DOHH2 (cell line): ENCODE data around the gene CALN1.
"Not testable (repeated sequence)": the region's sequence is repeated elsewhere in the genome, so short reads cannot be mapped to it uniquely, and the experiment has no call there.

Experiments used
- EZH2phosphoT487 ChIP-seq: fragments of 200-600 bp; sonication (generic); IDR thresholded peaks from 2 replicates; pipeline ENCODE4 v1.6.1; 2017; ENCODE audit warnings: borderline replicate concordance, mild to moderate bottlenecking, antibody characterized with exemption, low read length, moderate library complexity, mixed read lengths
- TF ChIP-seq, protein P1 (sequence below): fragments of 200-600 bp; sonication (generic); IDR thresholded peaks from one replicate; pipeline ENCODE4 v1.5.1; 2014; ENCODE audit warnings: antibody characterized with exemption, mild to moderate bottlenecking, low read depth, low read length; ENCODE audit not compliant: poor library complexity, severe bottlenecking

DNA sequence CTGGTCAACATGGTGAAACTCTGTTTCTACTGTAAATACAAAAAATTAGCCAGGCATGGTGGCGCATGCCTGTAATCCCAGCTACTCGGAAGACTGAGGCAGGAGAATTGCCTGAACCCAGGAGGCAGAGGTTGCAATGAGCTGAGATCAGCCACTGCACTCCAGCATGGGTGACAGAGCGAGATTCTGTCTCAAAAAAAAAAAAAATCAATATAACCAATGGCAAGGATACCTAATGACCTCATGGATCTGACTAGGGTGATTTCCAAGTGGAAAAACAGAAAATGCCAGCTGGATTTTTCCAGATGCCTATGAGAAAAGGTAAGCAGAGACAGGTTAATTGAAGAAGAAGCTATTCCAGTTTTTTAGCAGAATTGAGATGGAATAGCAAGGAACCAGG lies 68.8 kb downstream of the CALN1 start:
- TF ChIP-seq, protein P1, sequence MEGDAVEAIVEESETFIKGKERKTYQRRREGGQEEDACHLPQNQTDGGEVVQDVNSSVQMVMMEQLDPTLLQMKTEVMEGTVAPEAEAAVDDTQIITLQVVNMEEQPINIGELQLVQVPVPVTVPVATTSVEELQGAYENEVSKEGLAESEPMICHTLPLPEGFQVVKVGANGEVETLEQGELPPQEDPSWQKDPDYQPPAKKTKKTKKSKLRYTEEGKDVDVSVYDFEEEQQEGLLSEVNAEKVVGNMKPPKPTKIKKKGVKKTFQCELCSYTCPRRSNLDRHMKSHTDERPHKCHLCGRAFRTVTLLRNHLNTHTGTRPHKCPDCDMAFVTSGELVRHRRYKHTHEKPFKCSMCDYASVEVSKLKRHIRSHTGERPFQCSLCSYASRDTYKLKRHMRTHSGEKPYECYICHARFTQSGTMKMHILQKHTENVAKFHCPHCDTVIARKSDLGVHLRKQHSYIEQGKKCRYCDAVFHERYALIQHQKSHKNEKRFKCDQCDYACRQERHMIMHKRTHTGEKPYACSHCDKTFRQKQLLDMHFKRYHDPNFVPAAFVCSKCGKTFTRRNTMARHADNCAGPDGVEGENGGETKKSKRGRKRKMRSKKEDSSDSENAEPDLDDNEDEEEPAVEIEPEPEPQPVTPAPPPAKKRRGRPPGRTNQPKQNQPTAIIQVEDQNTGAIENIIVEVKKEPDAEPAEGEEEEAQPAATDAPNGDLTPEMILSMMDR: not testable (repeated sequence)
- TF ChIP-seq EZH2phosphoT487: not testable (repeated sequence)
